Measurements from ENCODE around the gene PHACTR4. TPM values are rescaled to one million over a fixed set of nuclear protein-coding genes. Genes with fewer than 3 reads are reported as not detected.
"Not testable (repeated sequence)": the region's sequence is repeated elsewhere in the genome, so short reads cannot be mapped to it uniquely, and the experiment has no call there.

Gene PHACTR4
- total RNA-seq, 1 donor from 2014 or later: 50.3 TPM

DNA sequence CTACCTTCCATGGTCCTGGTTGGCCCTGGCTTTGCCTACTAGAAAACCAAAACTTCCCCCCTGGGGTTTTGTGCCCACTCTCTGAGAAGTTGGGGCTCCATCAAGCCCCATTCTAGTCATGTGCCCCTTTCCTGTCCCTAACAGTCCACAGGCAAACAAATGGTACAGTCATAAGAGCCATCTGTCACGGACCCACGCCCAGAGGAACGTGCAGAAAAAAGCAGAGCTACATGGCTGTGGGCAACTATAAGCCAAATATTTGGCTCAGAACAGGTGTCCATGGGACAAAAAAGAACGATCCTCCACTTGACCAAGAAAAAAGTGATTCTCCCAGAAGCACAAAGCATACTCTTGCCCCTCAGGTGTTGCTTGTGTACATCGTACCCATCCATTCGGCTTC is 168.7 kb downstream of the PHACTR4 start:
- Mint-ChIP-seq H3K4me3 (no peak overlapping the region), H3K36me3 (peaks cover 8% of the 10 kb centered on the region), H3K9me3 (no peaks in the 10 kb centered on the region), H3K27me3 (no peaks in the 10 kb centered on the region), H3K4me1 (ENCODE audit: unreplicated experiment) (no peaks in the 10 kb centered on the region), H3K27ac (no peak overlapping the region)
- TF ChIP-seq, protein P1, sequence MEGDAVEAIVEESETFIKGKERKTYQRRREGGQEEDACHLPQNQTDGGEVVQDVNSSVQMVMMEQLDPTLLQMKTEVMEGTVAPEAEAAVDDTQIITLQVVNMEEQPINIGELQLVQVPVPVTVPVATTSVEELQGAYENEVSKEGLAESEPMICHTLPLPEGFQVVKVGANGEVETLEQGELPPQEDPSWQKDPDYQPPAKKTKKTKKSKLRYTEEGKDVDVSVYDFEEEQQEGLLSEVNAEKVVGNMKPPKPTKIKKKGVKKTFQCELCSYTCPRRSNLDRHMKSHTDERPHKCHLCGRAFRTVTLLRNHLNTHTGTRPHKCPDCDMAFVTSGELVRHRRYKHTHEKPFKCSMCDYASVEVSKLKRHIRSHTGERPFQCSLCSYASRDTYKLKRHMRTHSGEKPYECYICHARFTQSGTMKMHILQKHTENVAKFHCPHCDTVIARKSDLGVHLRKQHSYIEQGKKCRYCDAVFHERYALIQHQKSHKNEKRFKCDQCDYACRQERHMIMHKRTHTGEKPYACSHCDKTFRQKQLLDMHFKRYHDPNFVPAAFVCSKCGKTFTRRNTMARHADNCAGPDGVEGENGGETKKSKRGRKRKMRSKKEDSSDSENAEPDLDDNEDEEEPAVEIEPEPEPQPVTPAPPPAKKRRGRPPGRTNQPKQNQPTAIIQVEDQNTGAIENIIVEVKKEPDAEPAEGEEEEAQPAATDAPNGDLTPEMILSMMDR (conservative IDR thresholded peaks at IDR 0.05): no peak
- no peak for DNase-seq (ENCODE audit: extremely low spot score, unreplicated experiment)

- no peak overlapping the region for H3K4me3 Mint-ChIP-seq
- no peak overlapping the region for H3K27ac Mint-ChIP-seq
- no peaks in the 10 kb centered on the region for H3K4me1 Mint-ChIP-seq (ENCODE audit: unreplicated experiment)
- H3K27me3 Mint-ChIP-seq: no peaks in the 10 kb centered on the region
- DNase-seq (ENCODE audit: extremely low spot score, unreplicated experiment): no peak
- H3K9me3 Mint-ChIP-seq: no peaks in the 10 kb centered on the region
- TF ChIP-seq, protein P1 (conservative IDR thresholded peaks at IDR 0.05): peak; percentile 30
- peaks cover 3% of the 10 kb centered on the region for H3K36me3 Mint-ChIP-seq
These were observed 171.1 kb downstream of the PHACTR4 start for GRCh38 chr1:28540651-28541050.

- not testable (repeated sequence) for H3K27me3 Mint-ChIP-seq; H3K4me3 Mint-ChIP-seq; H3K36me3 Mint-ChIP-seq; H3K9me3 Mint-ChIP-seq; H3K4me1 Mint-ChIP-seq (ENCODE audit: unreplicated experiment); DNase-seq (ENCODE audit: extremely low spot score, unreplicated experiment); H3K27ac Mint-ChIP-seq
These were observed 172.0 kb downstream of the PHACTR4 start for GRCh38 chr1:28541414-28542015.

- H3K36me3 Mint-ChIP-seq: no peaks in the 10 kb centered on the region
- no peak overlapping the region for H3K4me3 Mint-ChIP-seq
- no peak overlapping the region for H3K27ac Mint-ChIP-seq
- TF ChIP-seq, protein P1 (conservative IDR thresholded peaks at IDR 0.05): no peak
- no peaks in the 10 kb centered on the region for H3K4me1 Mint-ChIP-seq (ENCODE audit: unreplicated experiment)
- H3K9me3 Mint-ChIP-seq: no peaks in the 10 kb centered on the region
- DNase-seq (ENCODE audit: extremely low spot score, unreplicated experiment): no peak
- H3K27me3 Mint-ChIP-seq: no peaks in the 10 kb centered on the region
These were observed 175.7 kb downstream of the PHACTR4 start for GRCh38 chr1:28545246-28545628.

DNA sequence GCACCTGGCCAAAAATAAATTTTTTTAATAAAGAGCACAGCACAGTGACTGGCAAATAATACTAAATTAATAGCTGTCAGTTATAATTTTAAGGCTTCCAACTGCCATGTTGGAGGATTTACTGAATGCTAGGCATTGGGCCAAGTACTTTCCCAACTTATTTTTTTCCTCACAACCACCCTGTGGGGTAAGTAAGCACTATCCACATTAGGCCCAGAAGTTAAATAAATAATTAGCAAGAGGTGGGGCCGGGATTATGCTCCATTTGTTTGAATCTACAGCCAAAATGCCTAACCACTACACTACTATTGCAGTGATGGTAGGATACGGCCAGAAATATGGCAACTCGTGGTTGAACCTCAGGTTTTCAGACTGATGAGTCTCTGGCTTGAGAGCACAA is 178.8 kb downstream of the PHACTR4 start:
- TF ChIP-seq, protein P1 (conservative IDR thresholded peaks at IDR 0.05): no peak
- Mint-ChIP-seq H3K4me3 (no peak overlapping the region), H3K27ac (no peak overlapping the region), H3K36me3 (no peaks in the 10 kb centered on the region), H3K27me3 (no peaks in the 10 kb centered on the region), H3K9me3 (no peaks in the 10 kb centered on the region), H3K4me1 (ENCODE audit: unreplicated experiment) (no peaks in the 10 kb centered on the region)
- no peak for DNase-seq (ENCODE audit: extremely low spot score, unreplicated experiment)

Other genes starting within 250 kb of the PHACTR4 start
- 0.48 and 0.95 TPM in 2 replicates for gene PTAFR, start 193.1 kb upstream of the PHACTR4 start, total RNA-seq (ENCODE audit: low replicate concordance)
- gene DNAJC8, start 136.7 kb upstream of the PHACTR4 start, total RNA-seq (ENCODE audit: low replicate concordance): 60.3 and 90.2 TPM in 2 replicates
- 143 and 144 TPM in 2 replicates for gene ATP5IF1, start 133.6 kb upstream of the PHACTR4 start, total RNA-seq (ENCODE audit: low replicate concordance)
- 21.5 and 40.2 TPM in 2 replicates for gene SESN2, start 110.2 kb upstream of the PHACTR4 start, total RNA-seq (ENCODE audit: low replicate concordance)
- gene MED18, start 40.7 kb upstream of the PHACTR4 start, total RNA-seq (ENCODE audit: low replicate concordance): 12.4 and 17.8 TPM in 2 replicates
- 38.8 and 46.5 TPM in 2 replicates for gene RCC1, start 136.3 kb downstream of the PHACTR4 start, total RNA-seq (ENCODE audit: low replicate concordance)
- 26.9 and 33.7 TPM in 2 replicates for gene TRNAU1AP, start 183.3 kb downstream of the PHACTR4 start, total RNA-seq (ENCODE audit: low replicate concordance)
- 0.52 and 2.7 TPM in 2 replicates for gene RAB42, start 222.5 kb downstream of the PHACTR4 start, total RNA-seq (ENCODE audit: low replicate concordance)

Data from type B pancreatic cell (in vitro differentiated cells).